Fibroblast of pulmonary artery (primary cell): ENCODE data around the gene SGCA.

ENCODE experiments used
- DNase-seq: peaks from one replicate; pipeline ENCODE4 v3.0.0-alpha.2; 2010; ENCODE audit warnings: low read depth
- H3K4me3 ChIP-seq: replicated peaks from 2 replicates; pipeline ENCODE4 v1.5.1; 2011; ENCODE audit warnings: low read depth, mild to moderate bottlenecking, control low read depth, low read length, moderate library complexity
- CTCF ChIP-seq: IDR thresholded peaks from 2 replicates; pipeline ENCODE4 v1.5.1; 2011; ENCODE audit warnings: mild to moderate bottlenecking, control low read depth, low read length, inconsistent platforms; ENCODE audit errors: missing control alignments

Gene SGCA

GRCh38 chr17:50181144-50181543, 15.3 kb downstream of the SGCA start:
- H3K4me3 ChIP-seq, result no peak overlapping the region
- no peak for TF ChIP-seq CTCF

DNA sequence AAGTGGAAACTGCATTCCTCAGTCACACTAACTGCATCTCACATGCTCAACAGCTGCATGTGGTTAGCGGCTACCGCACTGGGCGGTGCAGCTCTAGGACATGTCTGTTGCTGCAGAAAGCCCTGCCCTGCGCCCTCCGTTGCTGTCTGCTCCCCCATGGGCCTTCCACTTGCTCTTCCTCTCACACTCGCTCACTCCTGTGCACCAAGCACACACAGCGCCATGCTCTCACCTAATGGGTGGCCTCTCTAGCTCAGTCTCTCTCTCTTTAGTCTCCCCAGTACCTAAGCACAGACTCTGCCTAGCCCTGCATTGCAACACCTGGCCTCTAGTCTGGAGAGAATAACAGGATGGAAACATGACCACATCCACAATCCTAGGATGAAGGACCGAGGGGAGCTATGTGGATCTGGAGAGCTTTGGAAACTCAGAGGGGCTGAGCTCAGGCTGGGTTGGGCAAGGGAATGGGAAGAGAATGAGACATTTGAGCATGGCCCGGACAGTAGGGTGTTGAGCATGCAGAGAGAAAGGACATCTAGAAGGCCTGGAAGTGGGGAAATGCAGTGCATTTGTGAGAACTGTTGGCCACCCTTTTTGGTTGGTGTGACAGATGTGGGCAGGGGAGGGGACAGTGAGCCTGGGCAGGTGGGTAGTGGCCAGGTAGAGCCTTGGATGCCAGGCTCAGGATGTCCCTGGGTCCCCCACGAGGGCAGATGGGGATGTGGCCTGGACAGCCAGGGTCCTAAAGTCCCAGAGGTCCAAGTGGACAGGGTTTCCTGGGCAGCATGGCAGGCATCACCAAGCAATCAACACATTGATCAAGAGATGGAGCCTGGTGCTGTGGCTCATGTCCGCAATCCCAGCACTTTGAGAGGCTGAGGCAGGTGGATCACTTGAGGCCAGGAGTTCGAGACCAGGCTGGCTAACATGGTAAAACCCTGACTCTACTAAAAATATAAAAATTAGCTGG, 16.1 kb downstream of the SGCA start:
- DNase-seq, result peak; percentile 53
- no peak overlapping the region for H3K4me3 ChIP-seq
- TF ChIP-seq CTCF, result no peak

More at GRCh38 chr17:50181144-50181543, 15.3 kb downstream of the SGCA start:
- DNase-seq, result no peak

DNA sequence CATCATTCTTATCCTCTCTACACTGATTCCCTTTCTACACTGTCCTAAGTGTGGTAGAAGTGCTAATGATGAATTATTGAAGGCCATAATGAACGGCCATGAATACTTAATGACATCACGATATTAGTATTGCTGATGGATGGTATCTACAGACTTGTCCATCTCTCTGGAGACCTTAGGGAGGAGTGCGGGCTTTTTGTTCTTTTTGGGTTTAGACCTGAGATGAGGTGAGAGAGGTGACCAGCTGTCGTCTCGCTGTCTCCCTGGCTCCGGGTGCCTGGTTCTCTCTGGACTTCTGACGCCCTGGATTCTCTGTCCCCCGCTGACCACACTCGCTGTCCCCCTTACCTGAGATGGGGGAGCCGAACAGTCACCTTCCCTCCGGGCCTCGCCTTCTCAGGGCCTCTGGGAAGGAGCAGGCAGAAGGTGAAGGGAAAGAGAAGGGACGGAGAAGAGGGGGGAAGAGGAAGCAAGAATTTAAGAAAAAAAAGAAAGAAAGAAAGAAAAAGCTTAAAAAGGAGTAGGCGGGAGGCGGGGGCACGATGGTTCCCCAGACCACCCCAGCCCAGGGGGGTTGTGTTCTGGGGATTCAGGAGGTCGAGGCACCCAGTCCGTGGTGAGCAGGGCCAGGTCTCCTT, 17.1 kb downstream of the SGCA start:
- H3K4me3 ChIP-seq, result no peak overlapping the region
- no peak for DNase-seq
- TF ChIP-seq CTCF, result no peak

DNA sequence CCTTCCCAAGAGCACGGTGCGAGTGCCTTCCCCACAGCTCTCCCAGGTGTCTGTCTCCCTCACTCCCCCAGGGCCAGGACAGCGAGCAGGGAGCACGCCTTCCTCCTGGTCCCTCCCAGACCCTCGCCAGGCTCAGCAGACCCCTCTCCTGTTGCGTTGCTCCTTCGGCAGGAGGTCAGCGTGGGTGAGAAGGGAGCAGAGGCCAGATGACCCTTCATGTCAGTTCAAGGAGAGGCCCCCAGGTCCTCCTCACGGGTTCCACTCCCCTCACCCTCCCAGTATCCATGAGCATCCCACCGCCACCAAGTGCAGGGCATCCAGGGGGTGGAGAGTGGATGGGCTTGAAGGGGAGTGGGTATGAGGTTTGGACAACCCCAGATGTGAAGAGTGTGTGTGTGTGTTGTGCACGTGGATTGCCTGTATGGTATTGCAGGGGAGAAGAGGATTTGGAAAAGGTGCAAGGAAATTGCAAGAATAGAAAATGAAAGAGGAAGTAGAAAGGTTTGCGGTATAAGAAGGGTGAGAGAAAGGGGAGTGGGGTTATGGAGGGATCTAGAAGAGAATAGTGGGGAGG, 17.7 kb downstream of the SGCA start:
- TF ChIP-seq CTCF, result no peak
- H3K4me3 ChIP-seq, result no peak overlapping the region
- DNase-seq, result no peak

DNA sequence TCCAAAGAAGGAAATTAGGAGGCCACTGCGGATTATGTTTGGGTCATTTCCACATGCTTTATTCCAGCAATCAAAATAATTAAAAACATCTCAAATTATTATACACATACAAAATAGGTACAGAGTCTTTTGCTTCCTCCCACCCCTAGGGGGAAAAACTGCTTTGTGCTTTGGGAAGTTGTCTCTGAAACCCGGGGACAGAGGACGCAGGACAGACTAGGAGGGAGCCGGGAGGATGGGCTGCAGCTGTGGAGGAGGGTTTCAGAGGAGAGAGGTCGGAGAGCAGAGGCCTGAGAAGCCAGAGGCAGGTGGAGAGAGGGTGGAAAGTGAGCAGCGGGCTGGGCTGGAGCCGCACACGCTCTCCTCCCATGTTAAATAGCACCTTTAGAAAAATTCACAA, 18.3 kb downstream of the SGCA start:
- TF ChIP-seq CTCF, result peak; percentile 26
- no peak overlapping the region for H3K4me3 ChIP-seq
- DNase-seq, result no peak

- DNase-seq, result no peak
- TF ChIP-seq CTCF, result no peak
- no peak overlapping the region for H3K4me3 ChIP-seq
These were observed 19.0 kb downstream of the SGCA start for GRCh38 chr17:50184611-50185398.
